ENCODE data around the gene GSTM3.

- TF ChIP-seq CTCF (IDR thresholded peaks at IDR 0.05) (no peak), POLR2A (IDR thresholded peaks at IDR 0.05) (no peak)
These were observed 47.2 kb upstream of the GSTM3 start for GRCh38 chr1:109787845-109788601.
